Calu3 (cell line): ENCODE results near the gene LEMD2. TPM values are rescaled to one million over a fixed set of nuclear protein-coding genes. Genes with fewer than 3 reads are reported as not detected.

ENCODE experiments used
- BruUV-seq: library from RNA; stranded (reverse); fragments of 400-500 nt; replicated peaks from 2 replicates; lab custom pipeline; 2021; lab: Mats Ljungman, UMichigan
- CTCF ChIA-PET: fragments of 300-600 bp; sonication (Branson Sonifier 250); formaldehyde crosslinking; loops from one replicate; lab custom pipeline; 2022; ENCODE audit warnings: antibody characterized with exemption; lab: Charles Lee
- DNase-seq: peaks from one replicate; pipeline ENCODE4 v3.0.0; 2022
- H3K27ac Mint-ChIP-seq: one replicate; pipeline ENCODE4 v1.8.0; 2022; ENCODE audit warnings: mixed read lengths; ENCODE audit not compliant: unreplicated experiment
- H3K27me3 Mint-ChIP-seq: one replicate; pipeline ENCODE4 v1.8.0; 2022; ENCODE audit warnings: mixed read lengths; ENCODE audit not compliant: unreplicated experiment
- H3K36me3 Mint-ChIP-seq: one replicate; pipeline ENCODE4 v1.8.0; 2022; ENCODE audit warnings: mild to moderate bottlenecking, moderate library complexity, mixed read lengths; ENCODE audit not compliant: insufficient read depth, unreplicated experiment
- H3K4me1 Mint-ChIP-seq: one replicate; pipeline ENCODE4 v1.8.0; 2022; ENCODE audit warnings: mild to moderate bottlenecking, low read depth, mixed read lengths; ENCODE audit not compliant: unreplicated experiment
- H3K4me3 Mint-ChIP-seq: one replicate; pipeline ENCODE4 v1.8.0; 2022; ENCODE audit warnings: mild to moderate bottlenecking, low read depth, moderate library complexity, mixed read lengths; ENCODE audit not compliant: unreplicated experiment
- H3K9me3 Mint-ChIP-seq: one replicate; pipeline ENCODE4 v1.8.0; 2022; ENCODE audit warnings: low read depth, mixed read lengths; ENCODE audit not compliant: unreplicated experiment
- CTCF ChIP-seq: fragments of 200-600 bp; IDR thresholded peaks from one replicate; pipeline ENCODE4 v1.8.0; 2022; ENCODE audit warnings: antibody characterized with exemption; ENCODE audit not compliant: unreplicated experiment
- intact Hi-C: fragments of 100-400 bp; cut with micrococcal nuclease; formaldehyde crosslinking; loops from one replicate; pipeline ENCODE4 v1.10.0; 2022; ENCODE audit not compliant: unreplicated experiment
- total RNA-seq: library from RNA; stranded (reverse); gene quantifications from 2 replicates; pipeline ENCODE4 v1.2.3, GENCODE V29; 2022

LEMD2 gene
- total RNA-seq, 1 experiment from 2014 or later, result 126 TPM

- Mint-ChIP-seq H3K9me3 (no peaks in the 10 kb centered on the region), H3K4me1 (peaks cover 9% of the 10 kb centered on the region), H3K27ac (no peak overlapping the region), H3K4me3 (no peak overlapping the region), H3K36me3 (peaks cover 23% of the 10 kb centered on the region), H3K27me3 (peaks cover 59% of the 10 kb centered on the region)
- BruUV-seq, result no TSS peak
- TF ChIP-seq CTCF, result no peak
- intact Hi-C loops, result no loop called here
- CTCF ChIA-PET, result no interaction called here
- DNase-seq, result no peak
Observed at GRCh38 chr6:33790379-33790778, 1.4 kb upstream of the LEMD2 start.

- no peaks in the 10 kb centered on the region for H3K9me3 Mint-ChIP-seq
- intact Hi-C loops, result no loop called here
- no peak for DNase-seq
- TF ChIP-seq CTCF, result no peak
- H3K27me3 Mint-ChIP-seq, result peaks cover 50% of the 10 kb centered on the region
- peaks cover 23% of the 10 kb centered on the region for H3K36me3 Mint-ChIP-seq
- CTCF ChIA-PET, result no interaction called here
- H3K4me3 Mint-ChIP-seq, result peak overlapping the region; percentile 77
- peak overlapping the region; percentile 64 for H3K27ac Mint-ChIP-seq
- H3K4me1 Mint-ChIP-seq, result peaks cover 9% of the 10 kb centered on the region
- TSS peak; percentile 66 for BruUV-seq
Observed at GRCh38 chr6:33789550-33789895, 593 bp upstream of the LEMD2 start.

- BruUV-seq, result no TSS peak
- H3K4me1 Mint-ChIP-seq, result peaks cover 9% of the 10 kb centered on the region
Observed at GRCh38 chr6:33787954-33788693, 806 bp downstream of the LEMD2 start.

GRCh38 chr6:33787346-33787953 lies 1.5 kb downstream of the LEMD2 start:
- CTCF ChIA-PET, result interaction anchor here (0.6 to 2.1 kb wide), 3 partner anchors 16 to 139 kb away, joined by 3 to 5 read pairs (median 4); partner anchors contain the start of gene UQCC2
- H3K27ac Mint-ChIP-seq, result peak overlapping the region; percentile 75
- TSS peak; percentile 60 for BruUV-seq
- H3K36me3 Mint-ChIP-seq, result peaks cover 30% of the 10 kb centered on the region
- no peak for DNase-seq
- TF ChIP-seq CTCF, result no peak
- H3K9me3 Mint-ChIP-seq, result no peaks in the 10 kb centered on the region
- H3K27me3 Mint-ChIP-seq, result peaks cover 29% of the 10 kb centered on the region
- intact Hi-C loops, result no loop called here
- peak overlapping the region; percentile 77 for H3K4me3 Mint-ChIP-seq
- peaks cover 12% of the 10 kb centered on the region for H3K4me1 Mint-ChIP-seq

More at GRCh38 chr6:33787954-33788693, 806 bp downstream of the LEMD2 start:
- Mint-ChIP-seq H3K27me3 (peaks cover 36% of the 10 kb centered on the region), H3K27ac (peak overlapping the region; percentile 75), H3K4me3 (peak overlapping the region; percentile 77), H3K36me3 (peaks cover 28% of the 10 kb centered on the region), H3K9me3 (no peaks in the 10 kb centered on the region)
- no peak for TF ChIP-seq CTCF
- intact Hi-C loops, result no loop called here
- CTCF ChIA-PET, result interaction anchor here (0.6 to 2.1 kb wide), 3 partner anchors 17 to 77 kb away, joined by 3 to 5 read pairs (median 4); partner anchors contain the start of gene UQCC2
- DNase-seq, result peak; percentile 70
